ENCODE results near the gene GET4.
"Not testable (repeated sequence)": the region's sequence is repeated elsewhere in the genome, so short reads cannot be mapped to it uniquely, and the experiment has no call there.

GET4 gene

GRCh38 chr7:840001-840600, 36.3 kb upstream of the GET4 start:
- Histone ChIP-seq H3K9me3 (ENCODE audit: control insufficient read depth, insufficient read depth, low read length) (no peaks in the 10 kb centered on the region), H3K4me1 (ENCODE audit: insufficient read depth, low read length) (0 out of 2 replicates have a peak, but pooled peaks cover 4% of the 10 kb centered on the region), H3K36me3 (ENCODE audit: insufficient read depth, low read length) (peaks cover 41% of the 10 kb centered on the region), H3K9ac (ENCODE audit: low read depth, low read length) (no peak overlapping the region)

- Histone ChIP-seq H3K4me1 (ENCODE audit: insufficient read depth, low read length) (no peaks in the 10 kb centered on the region), H3K36me3 (ENCODE audit: insufficient read depth, low read length) (peaks cover 37% of the 10 kb centered on the region), H3K9me3 (ENCODE audit: control insufficient read depth, insufficient read depth, low read length) (no peaks in the 10 kb centered on the region), H3K9ac (ENCODE audit: low read depth, low read length) (no peak overlapping the region)
These were observed 34.4 kb upstream of the GET4 start for GRCh38 chr7:841943-842342.

GRCh38 chr7:842431-843031, 33.8 kb upstream of the GET4 start:
- H3K36me3 ChIP-seq (ENCODE audit: insufficient read depth, low read length): peaks cover 37% of the 10 kb centered on the region
- H3K9me3 ChIP-seq (ENCODE audit: control insufficient read depth, insufficient read depth, low read length): no peaks in the 10 kb centered on the region
- no peaks in the 10 kb centered on the region for H3K4me1 ChIP-seq (ENCODE audit: insufficient read depth, low read length)
- H3K9ac ChIP-seq (ENCODE audit: low read depth, low read length): no peak overlapping the region

GRCh38 chr7:843230-843629, 33.1 kb upstream of the GET4 start:
- Histone ChIP-seq H3K36me3 (ENCODE audit: insufficient read depth, low read length) (peaks cover 37% of the 10 kb centered on the region), H3K9ac (ENCODE audit: low read depth, low read length) (no peak overlapping the region), H3K4me1 (ENCODE audit: insufficient read depth, low read length) (no peaks in the 10 kb centered on the region), H3K9me3 (ENCODE audit: control insufficient read depth, insufficient read depth, low read length) (no peaks in the 10 kb centered on the region)

GRCh38 chr7:844043-844442, 32.3 kb upstream of the GET4 start:
- H3K9ac ChIP-seq (ENCODE audit: low read depth, low read length): no peak overlapping the region
- H3K36me3 ChIP-seq (ENCODE audit: insufficient read depth, low read length): peaks cover 33% of the 10 kb centered on the region
- H3K9me3 ChIP-seq (ENCODE audit: control insufficient read depth, insufficient read depth, low read length): no peaks in the 10 kb centered on the region
- no peaks in the 10 kb centered on the region for H3K4me1 ChIP-seq (ENCODE audit: insufficient read depth, low read length)

DNA sequence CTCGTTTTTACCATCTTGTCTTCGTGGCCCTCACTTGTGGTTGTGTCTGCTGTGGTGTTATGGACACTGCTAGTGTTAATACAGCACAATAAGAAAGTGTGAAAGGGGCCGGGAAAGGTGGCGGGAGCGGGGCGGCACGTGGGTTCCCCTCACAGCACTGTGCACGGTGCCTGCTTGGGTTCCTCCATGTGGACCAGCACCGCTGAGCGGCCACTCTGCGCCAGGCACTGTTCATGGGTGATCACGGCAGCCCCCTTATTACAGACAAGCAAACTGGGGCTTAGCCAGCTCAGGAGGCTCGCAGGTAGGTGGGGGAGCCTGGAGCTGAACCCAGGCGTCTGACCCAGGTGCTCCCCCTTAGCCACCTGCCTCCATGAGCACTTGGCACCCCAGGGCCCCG, 31.8 kb upstream of the GET4 start:
- Histone ChIP-seq H3K9me3 (ENCODE audit: control insufficient read depth, insufficient read depth, low read length) (no peaks in the 10 kb centered on the region), H3K36me3 (ENCODE audit: insufficient read depth, low read length) (peaks cover 32% of the 10 kb centered on the region), H3K4me1 (ENCODE audit: insufficient read depth, low read length) (no peaks in the 10 kb centered on the region), H3K9ac (ENCODE audit: low read depth, low read length) (no peak overlapping the region)

DNA sequence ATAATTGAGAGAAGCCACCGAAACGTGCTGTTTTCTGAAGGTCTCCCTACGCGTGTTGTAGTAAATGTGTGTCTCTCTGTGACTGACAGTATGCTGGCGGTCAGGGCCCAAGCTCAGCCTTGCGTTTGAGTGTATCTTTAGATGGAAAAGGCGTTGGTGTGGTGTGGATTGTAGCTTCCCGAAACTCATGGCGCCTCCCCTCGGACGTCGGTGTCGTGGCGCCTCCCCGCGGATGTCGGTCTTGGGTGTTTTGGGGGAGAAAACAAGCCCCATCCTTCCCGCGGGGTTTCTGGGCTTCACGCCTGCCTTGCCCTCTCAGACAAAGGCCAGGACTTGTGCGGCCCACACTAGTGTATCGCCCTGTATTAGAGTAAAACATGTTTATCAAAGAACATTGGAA, 31.3 kb upstream of the GET4 start:
- no peak overlapping the region for H3K9ac ChIP-seq (ENCODE audit: low read depth, low read length)
- H3K36me3 ChIP-seq (ENCODE audit: insufficient read depth, low read length): peaks cover 35% of the 10 kb centered on the region
- H3K4me1 ChIP-seq (ENCODE audit: insufficient read depth, low read length): no peaks in the 10 kb centered on the region
- H3K9me3 ChIP-seq (ENCODE audit: control insufficient read depth, insufficient read depth, low read length): no peaks in the 10 kb centered on the region

DNA sequence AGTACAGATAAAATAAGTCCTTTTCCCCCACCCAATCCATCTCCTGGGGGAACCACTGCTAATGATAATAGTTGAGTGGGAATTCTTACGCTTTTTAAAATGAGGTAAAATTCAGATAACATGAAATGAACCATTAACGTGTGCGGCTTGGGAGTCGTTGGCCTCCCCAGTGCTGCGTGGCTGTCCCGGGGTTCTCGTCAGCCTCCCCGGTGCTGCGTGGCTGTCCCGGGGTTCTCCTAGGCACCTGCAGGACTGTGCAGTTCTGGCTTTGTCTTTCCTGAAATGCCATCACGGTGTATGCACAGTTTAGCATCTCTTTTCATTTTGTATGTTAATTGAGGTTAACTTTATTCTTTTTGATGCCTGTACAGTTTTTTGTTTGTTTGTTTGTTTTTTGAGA, 30.6 kb upstream of the GET4 start:
- H3K9ac ChIP-seq (ENCODE audit: low read depth, low read length): no peak overlapping the region
- H3K9me3 ChIP-seq (ENCODE audit: control insufficient read depth, insufficient read depth, low read length): no peaks in the 10 kb centered on the region
- H3K36me3 ChIP-seq (ENCODE audit: insufficient read depth, low read length): peaks cover 31% of the 10 kb centered on the region
- no peaks in the 10 kb centered on the region for H3K4me1 ChIP-seq (ENCODE audit: insufficient read depth, low read length)

- H3K9me3 ChIP-seq (ENCODE audit: control insufficient read depth, insufficient read depth, low read length); H3K9ac ChIP-seq (ENCODE audit: low read depth, low read length); H3K4me1 ChIP-seq (ENCODE audit: insufficient read depth, low read length): not testable (repeated sequence)
- peaks cover 31% of the 10 kb centered on the region for H3K36me3 ChIP-seq (ENCODE audit: insufficient read depth, low read length)
These were observed 29.2 kb upstream of the GET4 start for GRCh38 chr7:846958-847650.

DNA sequence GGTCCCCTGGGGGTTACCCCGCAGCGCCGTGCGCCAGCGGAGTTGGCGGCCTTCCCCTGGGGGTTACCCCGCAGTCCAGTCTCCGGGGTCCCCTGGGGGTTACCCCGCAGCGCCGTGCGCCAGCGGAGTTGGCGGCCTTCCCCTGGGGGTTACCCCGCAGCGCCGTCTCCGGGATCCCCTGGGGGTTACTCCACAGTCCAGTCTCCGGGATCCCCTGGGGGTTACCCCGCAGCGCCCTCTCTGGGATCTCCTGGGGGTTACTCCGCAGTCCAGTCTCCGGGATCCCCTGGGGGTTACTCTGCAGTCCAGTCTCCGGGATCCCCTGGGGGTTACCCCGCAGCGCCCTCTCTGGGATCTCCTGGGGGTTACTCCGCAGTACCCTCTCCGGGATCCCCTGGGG, 28.6 kb upstream of the GET4 start:
- not testable (repeated sequence) for H3K9me3 ChIP-seq (ENCODE audit: control insufficient read depth, insufficient read depth, low read length); H3K4me1 ChIP-seq (ENCODE audit: insufficient read depth, low read length); H3K9ac ChIP-seq (ENCODE audit: low read depth, low read length)
- peaks cover 31% of the 10 kb centered on the region for H3K36me3 ChIP-seq (ENCODE audit: insufficient read depth, low read length)

- no peaks in the 10 kb centered on the region for H3K9me3 ChIP-seq (ENCODE audit: control insufficient read depth, insufficient read depth, low read length)
- H3K36me3 ChIP-seq (ENCODE audit: insufficient read depth, low read length): peaks cover 25% of the 10 kb centered on the region
- H3K9ac ChIP-seq (ENCODE audit: low read depth, low read length): no peak overlapping the region
- H3K4me1 ChIP-seq (ENCODE audit: insufficient read depth, low read length): no peaks in the 10 kb centered on the region
These were observed 27.2 kb upstream of the GET4 start for GRCh38 chr7:849145-849544.

DNA sequence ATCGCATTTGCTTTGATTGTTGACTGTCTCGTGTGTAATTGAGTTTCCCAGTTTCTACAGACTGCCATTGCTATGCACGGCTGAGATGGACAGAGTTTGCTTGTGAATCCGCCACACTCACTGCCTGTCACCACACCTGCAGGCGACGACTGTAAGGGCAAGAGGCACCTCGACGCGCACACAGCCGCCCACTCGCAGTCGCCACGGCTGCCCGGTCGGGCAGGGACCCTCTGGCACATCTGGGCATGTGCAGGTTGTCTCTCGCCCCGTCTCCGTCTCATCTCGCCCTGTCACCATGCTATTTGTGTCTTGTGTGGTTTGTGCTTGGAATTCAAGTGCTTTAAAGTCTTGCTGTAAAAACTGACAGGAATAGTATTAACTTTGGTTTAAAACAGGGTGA, 26.6 kb upstream of the GET4 start:
- H3K4me1 ChIP-seq (ENCODE audit: insufficient read depth, low read length): no peaks in the 10 kb centered on the region
- no peak overlapping the region for H3K9ac ChIP-seq (ENCODE audit: low read depth, low read length)
- H3K36me3 ChIP-seq (ENCODE audit: insufficient read depth, low read length): peaks cover 28% of the 10 kb centered on the region
- no peaks in the 10 kb centered on the region for H3K9me3 ChIP-seq (ENCODE audit: control insufficient read depth, insufficient read depth, low read length)

DNA sequence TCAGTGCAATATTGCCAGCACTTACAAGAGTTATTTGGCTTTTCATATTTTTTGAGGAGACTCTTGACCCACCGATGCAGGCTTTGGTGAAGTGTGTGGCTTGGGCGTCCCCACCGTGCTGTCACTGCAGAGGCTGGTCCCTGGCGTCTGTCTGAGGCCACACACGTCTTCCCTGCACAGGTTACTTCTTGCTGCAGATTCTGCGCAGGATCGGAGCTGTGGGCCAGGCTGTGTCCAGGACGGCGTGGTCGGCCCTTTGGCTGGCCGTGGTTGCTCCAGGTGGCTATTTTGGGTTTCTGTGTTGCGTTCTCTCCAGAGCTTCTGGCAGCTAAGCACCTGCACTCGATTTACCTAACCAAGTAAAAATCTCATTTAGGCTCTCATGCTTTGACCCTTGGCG, 25.1 kb upstream of the GET4 start:
- H3K9ac ChIP-seq (ENCODE audit: low read depth, low read length): no peak overlapping the region
- no peaks in the 10 kb centered on the region for H3K9me3 ChIP-seq (ENCODE audit: control insufficient read depth, insufficient read depth, low read length)
- H3K36me3 ChIP-seq (ENCODE audit: insufficient read depth, low read length): peaks cover 23% of the 10 kb centered on the region
- H3K4me1 ChIP-seq (ENCODE audit: insufficient read depth, low read length): no peaks in the 10 kb centered on the region

GRCh38 chr7:853366-854117, 22.8 kb upstream of the GET4 start:
- Histone ChIP-seq H3K9me3 (ENCODE audit: control insufficient read depth, insufficient read depth, low read length) (no peaks in the 10 kb centered on the region), H3K36me3 (ENCODE audit: insufficient read depth, low read length) (peaks cover 35% of the 10 kb centered on the region), H3K4me1 (ENCODE audit: insufficient read depth, low read length) (no peaks in the 10 kb centered on the region), H3K9ac (ENCODE audit: low read depth, low read length) (no peak overlapping the region)
